Immature natural killer cell (primary cell): ENCODE data around the gene GAST. TPM values are rescaled to one million over a fixed set of nuclear protein-coding genes. Genes with fewer than 3 reads are reported as not detected.

Experiments
- DNase-seq, 3 donors: peaks; one replicate each; pipeline ENCODE4 v3.0.0; 2022; ENCODE audit warnings: mixed read lengths in 1 of 3
- H3K27ac Mint-ChIP-seq, 6 donors: one replicate each; pipeline ENCODE4 v1.8.0; 2020; ENCODE audit warnings: mixed read lengths in 6 of 6, mild to moderate bottlenecking in 5 of 6, inconsistent platforms in 4 of 6, moderate library complexity in 3 of 6
- H3K27me3 Mint-ChIP-seq, 3 donors: one replicate each; pipeline ENCODE4 v1.8.0; 2020 to 2021; ENCODE audit warnings: low read depth in 3 of 3, mild to moderate bottlenecking in 3 of 3, mixed read lengths in 3 of 3, moderate library complexity in 3 of 3, inconsistent platforms in 1 of 3
- H3K36me3 Mint-ChIP-seq, 3 donors: one replicate each; pipeline ENCODE4 v1.8.0; 2020; ENCODE audit warnings: mixed read lengths in 3 of 3, inconsistent platforms in 2 of 3, mild to moderate bottlenecking in 2 of 3
- H3K4me1 Mint-ChIP-seq, 2 donors: one replicate each; pipeline ENCODE4 v1.8.0; 2020; ENCODE audit warnings: inconsistent platforms in 2 of 2, mild to moderate bottlenecking in 2 of 2, mixed read lengths in 2 of 2, moderate library complexity in 1 of 2
- H3K4me3 Mint-ChIP-seq, 5 donors: one replicate each; pipeline ENCODE4 v1.8.0; 2020; ENCODE audit warnings: mild to moderate bottlenecking in 5 of 5, mixed read lengths in 5 of 5, inconsistent platforms in 3 of 5, moderate library complexity in 3 of 5
- H3K9me3 Mint-ChIP-seq, 6 donors: one replicate each; pipeline ENCODE4 v1.8.0; 2020; ENCODE audit warnings: mild to moderate bottlenecking in 6 of 6, mixed read lengths in 6 of 6, inconsistent platforms in 4 of 6, moderate library complexity in 3 of 6
- polyA plus RNA-seq, 3 donors: library from polyadenylated mRNA; unstranded; fragments of 300-500 nt; fragmentation: Illumina TruSeq; gene quantifications; one replicate each; pipeline ENCODE4 v1.2.3, GENCODE V29; 2021

Gene GAST
- polyA plus RNA-seq, 3 donors from 2014 or later = not detected

DNA sequence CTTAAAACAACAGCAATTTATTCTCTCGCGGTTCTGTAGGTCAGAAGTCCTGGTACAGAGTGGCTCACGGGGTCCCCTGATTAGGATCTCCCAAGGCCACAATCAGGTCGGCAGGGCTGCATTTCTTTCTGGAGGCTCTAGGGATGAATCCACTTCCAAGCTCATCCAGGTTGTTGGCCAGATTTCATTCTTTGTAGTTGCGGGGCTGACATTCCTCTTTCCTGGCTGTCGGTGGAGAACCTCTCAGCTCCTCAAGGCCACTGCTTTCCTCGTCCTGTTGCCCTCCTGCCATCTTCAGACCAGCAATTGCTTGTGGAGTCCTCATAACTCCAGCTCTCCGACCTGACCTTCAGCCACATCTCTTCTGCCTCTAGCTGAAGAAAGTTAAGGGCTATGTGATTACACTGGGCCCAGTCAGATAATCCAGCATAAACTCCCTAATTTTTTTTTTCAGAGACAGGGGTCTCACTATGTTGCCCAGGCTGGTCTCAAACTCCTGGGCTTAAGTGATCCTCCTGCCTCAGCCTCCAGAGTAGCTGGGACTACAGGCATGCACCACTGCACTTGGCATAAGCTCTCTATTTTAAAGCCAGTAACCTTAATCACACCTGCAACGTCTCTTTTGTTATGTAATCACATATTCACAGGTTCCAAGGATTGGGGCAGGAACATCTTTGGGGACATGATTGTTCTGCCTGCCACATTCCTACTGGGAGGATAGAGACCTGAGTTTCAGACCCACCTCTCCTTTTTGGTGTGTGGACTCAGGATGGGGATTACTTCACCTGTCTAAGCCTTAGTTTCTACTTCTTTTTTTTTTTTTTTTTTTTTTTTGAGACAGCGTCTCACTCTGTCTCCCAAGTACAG is 4.1 kb upstream of the GAST start:
- H3K27me3 Mint-ChIP-seq = peaks cover 3 to 25% (median 6%) of the 10 kb centered on the region in 3 donors
- H3K4me1 Mint-ChIP-seq = no peaks in the 10 kb centered on the region
- no peak for DNase-seq
- no peak overlapping the region for H3K27ac Mint-ChIP-seq
- no peaks in the 10 kb centered on the region for H3K9me3 Mint-ChIP-seq
- no peaks in the 10 kb centered on the region for H3K36me3 Mint-ChIP-seq
- no peak overlapping the region for H3K4me3 Mint-ChIP-seq

DNA sequence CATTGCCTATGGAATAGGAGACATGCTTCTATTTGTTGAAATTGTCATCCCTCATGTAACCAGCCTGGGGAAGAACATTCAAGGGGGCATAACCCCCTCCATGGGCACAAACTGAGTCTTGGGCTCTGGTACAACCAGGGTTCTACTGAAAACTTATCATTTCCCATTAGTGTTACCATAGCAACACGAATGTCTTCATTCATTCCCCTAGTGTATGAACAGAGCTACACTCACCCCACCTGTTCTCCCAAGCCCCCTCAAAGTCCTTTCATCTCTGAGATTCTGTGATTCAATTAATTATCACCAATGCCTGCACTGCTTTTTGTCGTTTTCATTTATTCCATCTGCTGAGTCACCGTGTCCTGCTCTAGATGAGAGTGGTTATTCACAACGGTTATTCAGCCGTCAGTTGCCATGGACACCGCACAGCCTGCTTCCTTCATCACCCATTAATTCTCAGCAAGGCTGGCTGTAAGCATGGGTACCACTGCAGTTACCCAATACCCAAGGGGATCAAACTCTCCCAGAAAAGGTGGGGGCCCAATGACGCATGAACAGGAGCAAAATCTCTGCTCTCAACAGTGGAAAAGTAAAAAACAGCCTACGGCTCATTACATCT is 1.6 kb upstream of the GAST start:
- H3K36me3 Mint-ChIP-seq = no peaks in the 10 kb centered on the region
- H3K27ac Mint-ChIP-seq = no peak overlapping the region
- no peak for DNase-seq
- H3K27me3 Mint-ChIP-seq = peaks cover 5 to 20% (median 6%) of the 10 kb centered on the region in 3 donors
- no peaks in the 10 kb centered on the region for H3K9me3 Mint-ChIP-seq
- no peaks in the 10 kb centered on the region for H3K4me1 Mint-ChIP-seq
- H3K4me3 Mint-ChIP-seq = no peak overlapping the region

DNA sequence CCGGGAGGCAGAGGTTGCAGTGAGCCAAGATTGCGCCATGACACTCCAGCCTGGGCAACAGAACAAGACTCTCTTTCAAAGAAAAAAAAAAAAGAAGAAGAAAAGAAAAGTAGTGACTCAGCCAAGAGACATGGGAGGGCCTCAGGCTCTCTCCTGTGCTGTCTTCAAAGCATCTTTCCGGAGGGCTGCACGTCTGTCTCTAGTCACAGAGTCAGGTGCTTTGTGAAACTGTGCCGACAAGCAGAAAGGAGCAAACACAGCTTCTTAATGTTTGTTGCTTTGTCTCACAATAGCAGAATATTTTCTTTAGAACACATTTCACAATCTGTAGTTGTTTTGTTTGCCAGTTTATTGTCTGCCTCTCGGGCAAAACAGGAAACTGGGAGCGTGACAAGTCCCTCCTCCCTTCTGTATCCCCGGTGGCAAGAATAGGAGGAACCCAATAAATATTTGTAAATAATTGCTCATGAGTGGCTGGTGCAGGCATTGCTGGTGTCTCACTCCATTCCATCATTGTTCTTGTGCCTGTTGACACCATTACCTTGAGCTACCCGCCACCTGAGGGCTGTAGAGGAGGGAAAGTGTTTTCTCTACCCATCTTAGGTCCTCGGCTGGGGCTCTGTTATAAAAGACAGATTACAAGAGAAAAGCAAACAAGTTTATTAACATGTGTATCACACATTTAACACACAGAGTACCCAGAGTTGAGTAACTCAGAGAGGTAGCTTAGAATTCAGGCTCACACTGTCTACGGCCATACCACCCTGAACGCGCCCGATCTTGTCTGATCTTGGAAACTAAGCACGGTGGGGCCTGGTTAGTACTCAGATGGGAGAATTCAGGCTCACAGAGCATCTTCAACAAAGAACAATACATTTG is 5.5 kb downstream of the GAST start:
- Mint-ChIP-seq H3K36me3 (no peaks in the 10 kb centered on the region), H3K4me3 (no peak overlapping the region), H3K4me1 (no peaks in the 10 kb centered on the region), H3K9me3 (no peaks in the 10 kb centered on the region), H3K27me3 (peaks cover 0 to 4% (median 3%) of the 10 kb centered on the region in 3 donors), H3K27ac (no peak overlapping the region)
- no peak for DNase-seq

DNA sequence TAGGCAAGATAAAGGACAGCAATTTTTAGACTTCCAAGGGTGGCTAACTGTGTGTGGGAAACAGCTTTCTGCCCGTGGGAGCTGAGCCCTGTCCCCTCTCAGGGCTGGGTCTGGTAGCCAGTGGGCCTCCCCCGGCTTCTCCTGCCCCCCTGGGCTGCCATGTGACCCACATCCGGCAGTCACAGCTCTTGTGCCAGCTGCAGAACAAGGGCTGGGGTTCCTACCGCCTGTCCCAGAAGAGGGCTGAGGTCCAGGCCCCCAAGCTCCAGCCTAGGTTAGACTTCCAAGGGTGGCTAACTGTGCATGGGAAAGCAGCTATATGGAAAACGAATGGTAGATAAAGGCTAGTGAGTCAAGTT is 6.1 kb downstream of the GAST start:
- DNase-seq = no peak
- Mint-ChIP-seq H3K4me1 (no peaks in the 10 kb centered on the region), H3K4me3 (no peak overlapping the region), H3K27me3 (peaks cover 0 to 4% (median 0%) of the 10 kb centered on the region in 3 donors), H3K9me3 (no peaks in the 10 kb centered on the region), H3K27ac (no peak overlapping the region), H3K36me3 (no peaks in the 10 kb centered on the region)

DNA sequence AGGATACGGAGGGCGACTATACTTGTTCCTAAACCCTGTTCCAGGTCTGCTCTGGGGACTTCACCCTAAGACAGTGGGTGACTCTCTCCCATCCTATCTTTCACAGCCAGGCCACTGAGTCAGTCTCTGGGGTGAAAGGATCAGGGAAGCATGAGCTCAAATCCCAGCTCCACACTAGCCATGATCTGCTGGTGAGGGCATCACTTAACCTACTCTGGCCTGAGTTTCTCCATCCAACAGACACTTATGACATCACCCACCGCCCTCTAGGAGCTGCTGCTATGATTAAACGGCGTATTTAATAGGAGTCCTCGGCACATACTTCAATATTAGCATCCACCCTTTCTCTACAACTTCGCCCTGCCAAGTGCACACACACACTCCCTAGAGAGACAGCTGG is 10.1 kb downstream of the GAST start:
- Mint-ChIP-seq H3K9me3 (no peaks in the 10 kb centered on the region), H3K27me3 (peaks cover 0 to 3% (median 2%) of the 10 kb centered on the region in 3 donors), H3K4me3 (no peak overlapping the region), H3K36me3 (no peaks in the 10 kb centered on the region), H3K4me1 (no peaks in the 10 kb centered on the region), H3K27ac (no peak overlapping the region)
- DNase-seq = no peak

DNA sequence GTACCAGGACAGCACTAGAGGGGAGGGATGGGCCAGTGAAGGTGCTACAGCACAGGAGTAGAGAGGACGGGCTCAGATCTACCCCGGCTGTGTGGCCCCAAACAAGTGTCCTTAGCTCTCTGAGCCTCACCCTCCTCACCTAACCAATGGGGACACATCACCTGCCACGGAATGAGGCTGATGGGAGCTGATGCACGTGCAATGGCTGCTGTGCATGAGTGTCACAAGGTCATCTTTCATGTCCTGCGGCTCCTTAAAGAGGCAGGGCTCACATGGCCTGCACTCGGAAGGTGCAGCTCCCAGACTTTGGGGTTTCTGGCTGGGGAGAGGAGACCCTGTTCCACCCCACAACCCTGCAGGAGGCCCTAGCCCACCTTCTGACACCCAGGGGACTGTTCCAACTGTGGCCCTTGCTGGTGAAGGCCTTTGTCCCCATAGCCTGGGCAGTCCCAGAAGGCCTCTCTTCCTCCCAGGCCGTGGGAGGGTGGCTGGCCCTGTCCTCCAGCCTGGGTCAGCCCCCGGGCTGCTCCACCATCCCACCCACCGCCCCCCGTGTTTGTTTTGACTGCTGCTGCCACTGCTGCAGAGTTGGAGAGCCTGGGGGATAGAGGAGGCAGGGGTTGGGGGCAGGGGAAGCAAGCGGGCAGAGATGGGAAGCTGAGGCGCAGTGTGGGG is 11.8 kb downstream of the GAST start:
- DNase-seq = no peak
- Mint-ChIP-seq H3K36me3 (no peaks in the 10 kb centered on the region), H3K4me3 (no peak overlapping the region)

DNA sequence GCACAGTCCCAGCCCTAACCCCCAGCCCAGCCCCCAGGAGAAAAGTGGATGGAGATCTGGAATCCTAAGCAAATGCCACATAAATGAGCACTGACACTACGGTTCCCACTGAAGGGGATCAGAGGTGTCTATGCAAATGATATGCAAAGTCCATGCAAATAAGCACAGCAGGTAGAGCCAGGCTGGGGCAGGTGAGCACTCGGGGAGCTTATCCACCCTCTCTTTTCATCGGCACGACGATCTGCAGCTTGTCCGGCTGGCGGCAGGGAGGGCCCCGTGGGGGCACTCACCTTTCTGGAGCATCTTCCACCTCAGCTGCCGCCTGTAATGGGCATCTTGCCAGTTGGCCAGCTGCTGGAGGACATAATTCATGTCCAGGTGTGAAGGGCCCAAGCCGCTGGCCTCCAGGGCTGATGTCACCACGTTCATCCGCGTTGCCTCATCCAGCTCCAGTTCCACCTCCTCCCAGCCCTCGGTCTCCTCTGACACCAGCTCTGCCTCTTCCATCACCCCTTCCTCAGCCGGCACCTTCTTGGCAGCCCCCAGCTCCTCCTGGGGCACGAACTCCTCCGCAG is 12.4 kb downstream of the GAST start:
- H3K36me3 Mint-ChIP-seq = no peaks in the 10 kb centered on the region
- H3K4me3 Mint-ChIP-seq = no peak overlapping the region
- H3K9me3 Mint-ChIP-seq = no peaks in the 10 kb centered on the region
- no peak for DNase-seq
- no peak overlapping the region for H3K27ac Mint-ChIP-seq
- no peaks in the 10 kb centered on the region for H3K4me1 Mint-ChIP-seq
- H3K27me3 Mint-ChIP-seq = peaks cover 2 to 3% (median 3%) of the 10 kb centered on the region in 3 donors

More for the DNA sequence above, 11.8 kb downstream of the GAST start:
- Mint-ChIP-seq H3K4me1 (no peaks in the 10 kb centered on the region), H3K27ac (no peak overlapping the region), H3K27me3 (peaks cover 2 to 3% (median 3%) of the 10 kb centered on the region in 3 donors), H3K9me3 (no peaks in the 10 kb centered on the region)

DNA sequence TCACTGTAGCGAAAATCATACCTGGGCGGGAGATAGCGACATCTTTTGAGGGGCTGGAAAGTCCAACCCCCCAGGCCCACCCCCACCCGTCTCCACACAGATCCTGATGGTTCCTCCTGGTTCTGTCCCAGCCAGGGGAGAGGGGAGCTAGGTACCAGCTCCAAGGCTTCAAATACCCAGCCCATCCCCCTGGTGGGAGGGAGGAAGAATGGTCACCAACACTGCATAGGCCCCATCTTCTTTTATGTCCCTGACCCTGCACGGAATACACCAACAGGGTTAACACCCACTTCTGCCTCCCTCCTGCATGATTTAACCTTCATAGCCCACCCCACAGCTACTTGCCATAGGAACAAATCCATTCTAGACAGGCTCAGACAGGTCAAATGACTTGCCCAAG is 13.0 kb downstream of the GAST start:
- Mint-ChIP-seq H3K36me3 (no peaks in the 10 kb centered on the region), H3K4me3 (no peak overlapping the region), H3K4me1 (no peaks in the 10 kb centered on the region), H3K9me3 (no peaks in the 10 kb centered on the region), H3K27ac (no peak overlapping the region), H3K27me3 (peaks cover 3% of the 10 kb centered on the region in 3 donors)
- DNase-seq = no peak

DNA sequence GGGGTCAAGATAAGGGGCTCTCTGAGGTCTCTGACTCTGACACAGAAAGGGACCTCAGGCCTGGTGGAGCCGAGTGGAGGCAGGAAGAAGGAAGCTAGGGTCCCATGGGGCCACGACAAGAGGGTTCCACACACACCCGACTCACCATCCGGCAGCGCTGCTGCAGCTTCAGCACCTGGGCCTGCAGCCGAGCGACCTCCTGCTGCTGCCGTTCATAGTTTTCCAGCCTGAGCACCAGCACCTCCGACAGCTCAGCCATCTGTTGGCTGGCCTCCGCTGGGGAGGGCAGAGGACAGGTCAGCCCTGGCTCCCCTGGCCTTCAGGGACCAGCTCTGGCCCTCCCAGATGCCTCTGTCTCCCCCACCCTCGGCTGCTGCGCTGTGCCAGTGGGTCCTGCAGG is 15.9 kb downstream of the GAST start:
- peaks cover 3 to 10% (median 5%) of the 10 kb centered on the region in 3 donors for H3K27me3 Mint-ChIP-seq
- H3K27ac Mint-ChIP-seq = no peak overlapping the region
- H3K4me3 Mint-ChIP-seq = no peak overlapping the region
- no peaks in the 10 kb centered on the region for H3K36me3 Mint-ChIP-seq
- DNase-seq = no peak
- H3K4me1 Mint-ChIP-seq = no peaks in the 10 kb centered on the region
- no peaks in the 10 kb centered on the region for H3K9me3 Mint-ChIP-seq

DNA sequence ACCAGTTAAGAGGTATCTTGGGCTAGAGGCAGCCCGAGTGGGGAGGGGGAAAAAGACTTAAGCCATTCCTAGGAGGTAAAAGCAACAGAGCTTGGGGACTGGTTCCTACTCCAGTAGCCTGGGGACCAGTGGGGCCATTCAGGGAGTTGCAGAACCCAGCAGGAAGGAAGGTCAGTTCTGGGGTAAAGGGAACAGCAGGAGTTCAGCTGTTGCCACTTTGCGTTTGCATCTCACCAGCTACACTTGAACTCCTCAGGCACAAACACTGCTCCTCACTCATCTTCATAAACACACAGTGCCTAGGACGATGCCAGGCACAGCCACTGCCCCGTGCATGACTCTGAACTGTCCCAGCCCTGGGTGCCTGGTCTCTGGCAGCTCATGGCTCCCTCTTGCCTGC is 18.3 kb downstream of the GAST start:
- peaks cover 4 to 13% (median 10%) of the 10 kb centered on the region in 3 donors for H3K27me3 Mint-ChIP-seq

DNA sequence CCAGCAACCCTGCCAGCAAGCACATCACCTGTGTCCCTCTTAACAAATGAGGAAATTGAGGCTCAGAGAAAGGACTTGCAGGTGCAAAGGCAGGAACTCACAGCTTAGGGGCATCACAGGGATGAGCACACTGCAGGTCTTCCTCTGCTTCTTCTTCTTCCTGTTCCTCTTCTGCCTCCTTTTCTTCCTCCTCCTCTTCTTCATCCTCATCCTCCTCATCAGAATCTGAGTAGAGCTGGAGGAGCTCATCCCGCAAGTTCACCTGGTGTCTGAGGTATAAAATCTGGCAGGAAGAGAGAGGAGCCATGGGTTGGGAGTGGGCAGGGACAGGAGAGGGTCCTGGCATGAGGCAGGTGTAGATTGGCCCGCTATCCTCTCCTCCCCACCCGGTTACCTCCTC is 19.7 kb downstream of the GAST start:
- Mint-ChIP-seq H3K36me3 (no peaks in the 10 kb centered on the region), H3K27me3 (peaks cover 7 to 19% (median 15%) of the 10 kb centered on the region in 3 donors), H3K27ac (no peak overlapping the region), H3K4me3 (no peak overlapping the region), H3K9me3 (no peaks in the 10 kb centered on the region), H3K4me1 (no peaks in the 10 kb centered on the region)
- no peak for DNase-seq

More for the DNA sequence above, 18.3 kb downstream of the GAST start:
- no peak for DNase-seq
- Mint-ChIP-seq H3K27ac (no peak overlapping the region), H3K4me3 (no peak overlapping the region), H3K36me3 (no peaks in the 10 kb centered on the region), H3K9me3 (no peaks in the 10 kb centered on the region), H3K4me1 (no peaks in the 10 kb centered on the region)

DNA sequence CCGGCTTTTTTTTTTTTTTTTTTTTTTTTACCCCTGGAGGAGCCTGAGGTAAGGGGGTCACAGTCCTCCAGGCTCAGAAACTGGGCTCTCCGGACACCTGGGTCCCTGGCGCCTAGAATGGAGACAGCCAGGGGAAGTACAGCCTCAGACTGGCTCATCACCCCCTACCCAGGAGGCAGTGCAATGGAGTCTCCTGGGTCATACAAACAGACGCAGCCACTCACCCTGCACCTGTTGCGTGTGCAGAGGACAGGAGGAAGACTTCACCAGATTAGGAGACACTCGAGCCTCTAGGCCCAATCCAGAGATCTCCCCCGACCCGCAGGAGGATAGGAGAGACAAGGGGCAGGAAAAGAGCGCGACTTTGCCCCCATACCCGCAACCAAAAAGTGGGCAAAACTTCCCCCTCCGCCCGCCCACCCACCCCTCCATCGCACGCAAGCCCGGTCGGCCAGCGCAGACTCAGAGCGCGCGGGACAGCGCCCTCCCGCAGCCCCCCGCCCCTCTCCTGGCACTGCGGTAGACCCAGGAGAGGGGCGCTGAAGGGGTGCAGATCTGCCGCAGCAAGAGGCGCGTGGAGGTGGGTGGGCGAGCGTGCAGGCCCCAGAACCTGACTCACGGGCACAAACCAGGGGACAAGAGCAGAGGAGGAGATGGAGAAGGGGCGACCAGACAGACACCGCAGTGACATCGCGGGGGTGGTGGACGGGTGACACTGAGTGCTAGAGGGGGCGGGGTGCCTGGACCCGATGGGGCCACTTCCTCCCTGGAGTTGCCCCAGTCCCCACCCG is 21.4 kb downstream of the GAST start:
- Mint-ChIP-seq H3K36me3 (no peaks in the 10 kb centered on the region), H3K4me3 (no peak overlapping the region), H3K9me3 (no peaks in the 10 kb centered on the region), H3K27ac (no peak overlapping the region), H3K4me1 (no peaks in the 10 kb centered on the region), H3K27me3 (peaks cover 7 to 16% (median 15%) of the 10 kb centered on the region in 3 donors)
- no peak for DNase-seq
